22Rv1 (cell line): ENCODE measurements around the gene MGME1.

Source experiments
- H3K27ac ChIP-seq: fragments of 450-650 bp; 2 replicates; pipeline ENCODE4 v1.5.1; 2017
- ZFX ChIP-seq: fragments of 450-650 bp; IDR thresholded peaks from 2 replicates; pipeline ENCODE4 v1.6.1; 2017; ENCODE audit warnings: antibody characterized with exemption, borderline replicate concordance
- TF ChIP-seq, protein P1 (sequence below): fragments of 450-650 bp; IDR thresholded peaks from 2 replicates; pipeline ENCODE4 v1.5.1; 2017; ENCODE audit warnings: mild to moderate bottlenecking

Gene MGME1

GRCh38 chr20:17995967-17996819 is 27.4 kb downstream of the MGME1 start:
- H3K27ac ChIP-seq, result no peak overlapping the region

GRCh38 chr20:17998446-17998845 is 29.6 kb downstream of the MGME1 start:
- TF ChIP-seq ZFX, result no peak
- no peak overlapping the region for H3K27ac ChIP-seq

More at GRCh38 chr20:17995967-17996819, 27.4 kb downstream of the MGME1 start:
- TF ChIP-seq, protein P1, sequence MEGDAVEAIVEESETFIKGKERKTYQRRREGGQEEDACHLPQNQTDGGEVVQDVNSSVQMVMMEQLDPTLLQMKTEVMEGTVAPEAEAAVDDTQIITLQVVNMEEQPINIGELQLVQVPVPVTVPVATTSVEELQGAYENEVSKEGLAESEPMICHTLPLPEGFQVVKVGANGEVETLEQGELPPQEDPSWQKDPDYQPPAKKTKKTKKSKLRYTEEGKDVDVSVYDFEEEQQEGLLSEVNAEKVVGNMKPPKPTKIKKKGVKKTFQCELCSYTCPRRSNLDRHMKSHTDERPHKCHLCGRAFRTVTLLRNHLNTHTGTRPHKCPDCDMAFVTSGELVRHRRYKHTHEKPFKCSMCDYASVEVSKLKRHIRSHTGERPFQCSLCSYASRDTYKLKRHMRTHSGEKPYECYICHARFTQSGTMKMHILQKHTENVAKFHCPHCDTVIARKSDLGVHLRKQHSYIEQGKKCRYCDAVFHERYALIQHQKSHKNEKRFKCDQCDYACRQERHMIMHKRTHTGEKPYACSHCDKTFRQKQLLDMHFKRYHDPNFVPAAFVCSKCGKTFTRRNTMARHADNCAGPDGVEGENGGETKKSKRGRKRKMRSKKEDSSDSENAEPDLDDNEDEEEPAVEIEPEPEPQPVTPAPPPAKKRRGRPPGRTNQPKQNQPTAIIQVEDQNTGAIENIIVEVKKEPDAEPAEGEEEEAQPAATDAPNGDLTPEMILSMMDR, result peak; percentile 96
- TF ChIP-seq ZFX, result no peak

GRCh38 chr20:17999566-17999965 is 30.7 kb downstream of the MGME1 start:
- TF ChIP-seq ZFX, result no peak
- TF ChIP-seq, protein P1, result no peak

GRCh38 chr20:18001131-18001921 is 32.5 kb downstream of the MGME1 start:
- H3K27ac ChIP-seq, result no peak overlapping the region
- TF ChIP-seq, protein P1, result no peak
- TF ChIP-seq ZFX, result no peak

More at GRCh38 chr20:17999566-17999965, 30.7 kb downstream of the MGME1 start:
- no peak overlapping the region for H3K27ac ChIP-seq

DNA sequence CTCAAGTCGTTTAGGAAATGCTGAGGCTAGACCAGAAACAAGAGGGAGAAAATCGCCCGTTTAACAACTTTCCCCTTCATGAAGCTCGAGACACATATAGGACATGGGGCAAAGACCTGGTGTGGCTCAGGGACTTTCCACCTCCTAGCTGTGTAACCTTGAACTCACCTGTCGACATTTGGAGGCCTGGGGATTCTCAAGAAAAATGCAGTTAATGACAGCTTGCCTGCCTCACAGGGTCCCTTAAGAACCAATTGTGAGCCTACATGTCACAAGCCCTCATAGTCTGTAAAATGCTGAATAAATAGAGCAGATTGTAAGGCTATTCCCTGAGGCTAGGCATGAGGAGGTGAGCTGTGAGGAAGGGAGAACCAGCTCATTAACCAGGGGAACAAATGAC is 35.1 kb downstream of the MGME1 start:
- TF ChIP-seq, protein P1, result no peak
- no peak for TF ChIP-seq ZFX

GRCh38 chr20:18004384-18005031 is 35.7 kb downstream of the MGME1 start:
- no peak overlapping the region for H3K27ac ChIP-seq
- TF ChIP-seq, protein P1, result no peak

More for the DNA sequence above, 35.1 kb downstream of the MGME1 start:
- H3K27ac ChIP-seq, result no peak overlapping the region

DNA sequence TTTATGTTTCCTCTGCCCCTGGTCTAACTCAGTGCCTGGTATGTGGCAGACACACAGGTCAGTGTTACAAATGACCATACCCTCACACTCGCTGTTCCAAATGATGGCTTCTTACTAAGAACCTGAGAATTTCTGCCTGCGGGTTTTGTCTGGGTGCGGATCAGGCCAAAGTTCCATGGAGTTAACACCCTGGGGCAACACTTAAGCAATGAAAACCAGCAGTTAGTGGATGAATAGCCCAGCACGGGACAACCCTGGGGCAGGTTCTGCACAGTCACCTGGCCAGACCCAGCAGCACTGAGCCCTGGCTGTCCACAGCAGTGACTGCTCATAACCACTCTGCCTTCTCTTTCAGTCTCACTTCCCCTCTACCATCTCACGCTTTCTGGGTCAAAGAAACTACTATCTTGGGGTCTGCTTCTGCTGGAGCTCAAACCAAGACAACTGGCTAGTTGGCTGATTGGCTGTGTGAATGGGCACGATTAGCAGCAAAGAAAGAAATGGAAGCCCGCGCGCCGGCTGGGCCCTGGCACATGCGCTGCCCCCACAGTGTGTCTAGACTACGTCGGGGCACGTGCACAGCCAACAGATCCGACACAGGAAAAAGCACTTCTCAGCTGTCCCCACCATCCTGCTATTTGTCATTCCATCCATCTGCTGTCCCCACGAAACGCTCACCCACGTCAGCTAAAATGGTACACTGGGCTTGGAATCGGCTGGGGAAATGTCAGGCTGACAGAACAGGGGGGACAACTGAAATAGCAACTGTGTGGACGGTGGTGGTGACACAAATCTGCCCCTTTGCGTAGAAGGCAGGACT is 36.6 kb downstream of the MGME1 start:
- TF ChIP-seq, protein P1, result no peak
- no peak for TF ChIP-seq ZFX
- no peak overlapping the region for H3K27ac ChIP-seq
